ENCODE data around the gene HAND2.

The HAND2 gene

GRCh38 chr4:173519111-173520101 is 10.6 kb downstream of the HAND2 start:
- no peak for DNase-seq

- DNase-seq: no peak
These were observed 11.5 kb downstream of the HAND2 start for GRCh38 chr4:173518425-173519102.

GRCh38 chr4:173517781-173518424 is 12.1 kb downstream of the HAND2 start:
- DNase-seq: no peak

GRCh38 chr4:173516621-173517524 is 13.2 kb downstream of the HAND2 start:
- no peak for DNase-seq

- no peak for DNase-seq
These were observed 14.6 kb downstream of the HAND2 start for GRCh38 chr4:173515458-173515857.

GRCh38 chr4:173514641-173515217 is 15.3 kb downstream of the HAND2 start:
- DNase-seq: no peak

GRCh38 chr4:173513651-173514050 is 16.4 kb downstream of the HAND2 start:
- DNase-seq: no peak

GRCh38 chr4:173511787-173512361 is 18.2 kb downstream of the HAND2 start:
- DNase-seq: no peak

- no peak for DNase-seq
These were observed 20.7 kb downstream of the HAND2 start for GRCh38 chr4:173509036-173510001.

- no peak for DNase-seq
These were observed 21.5 kb downstream of the HAND2 start for GRCh38 chr4:173508386-173509035.

GRCh38 chr4:173507471-173508385 is 22.3 kb downstream of the HAND2 start:
- no peak for DNase-seq

- peak in 1 of 2 experiments; percentile 30 for DNase-seq
These were observed 23.3 kb downstream of the HAND2 start for GRCh38 chr4:173506597-173507211.

- DNase-seq: peak; percentile 41 to 66
These were observed 24.0 kb downstream of the HAND2 start for GRCh38 chr4:173505924-173506518.

- no peak for DNase-seq
These were observed 25.9 kb downstream of the HAND2 start for GRCh38 chr4:173504181-173504503.

GRCh38 chr4:173503330-173504180 is 26.5 kb downstream of the HAND2 start:
- peak in 1 of 2 experiments; percentile 63 for DNase-seq

GRCh38 chr4:173502282-173502681 is 27.7 kb downstream of the HAND2 start:
- DNase-seq: no peak

- no peak for DNase-seq
These were observed 28.4 kb downstream of the HAND2 start for GRCh38 chr4:173501592-173502150.
